HS-27A (cell line): ENCODE data around the gene SFTA2.

Experiments used
- DNase-seq: peaks from one replicate; pipeline ENCODE4 v3.0.0-alpha.2; 2012; ENCODE audit warnings: low read depth, missing footprints

The SFTA2 gene

DNA sequence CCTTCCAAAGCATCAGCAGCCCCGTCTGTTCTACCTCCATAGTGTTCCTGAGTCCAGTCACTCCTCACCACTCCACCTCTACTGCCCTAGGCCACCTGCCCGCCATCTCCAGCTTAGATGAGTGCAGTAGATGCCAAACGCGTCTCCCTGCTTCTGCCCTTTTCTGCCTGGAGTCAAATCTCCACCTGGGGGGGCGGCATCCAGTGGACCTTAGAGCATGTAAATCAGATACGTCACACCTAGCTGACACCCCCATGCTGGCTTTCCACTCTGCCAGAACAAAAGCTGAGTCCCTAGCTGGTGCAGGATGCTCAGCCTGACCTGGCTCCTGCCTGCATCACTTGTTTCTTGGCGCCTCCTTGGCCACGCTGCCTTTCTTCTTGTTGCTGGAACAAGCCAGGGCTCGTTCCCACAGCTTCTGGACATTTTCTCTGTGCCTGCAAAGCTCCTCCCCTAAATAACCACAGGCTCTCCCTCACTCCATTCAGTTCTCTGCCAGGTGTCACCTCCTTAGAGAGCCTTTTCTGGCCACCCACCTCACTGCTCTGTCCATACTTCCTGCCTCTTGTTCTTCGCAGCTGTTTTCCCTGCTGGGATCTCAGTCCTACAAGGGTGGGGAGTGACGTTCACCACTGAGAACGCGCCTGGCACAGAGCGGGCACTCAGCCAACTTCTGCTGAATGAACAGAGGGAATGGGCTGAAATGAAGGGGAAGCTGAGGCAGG, 41.9 kb downstream of the SFTA2 start:
- DNase-seq = no peak

DNA sequence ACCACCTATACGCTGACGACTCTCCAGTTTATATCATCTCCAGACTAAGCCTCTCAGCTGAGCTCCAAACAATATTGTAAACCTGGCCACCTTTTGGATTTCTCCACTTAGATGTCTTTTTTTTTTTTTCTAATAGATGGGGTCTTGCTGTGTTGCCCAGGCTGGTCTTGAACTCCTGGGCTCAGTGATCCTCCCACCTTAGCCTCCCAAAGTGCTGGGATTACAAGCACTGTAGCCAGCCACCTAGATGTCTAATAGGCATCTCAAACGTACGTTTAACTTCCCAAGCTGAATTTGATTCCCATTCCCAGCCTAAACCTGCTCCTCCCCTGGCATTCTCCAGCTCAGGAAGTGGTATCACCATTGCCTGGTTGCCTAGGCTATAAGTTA, 42.5 kb downstream of the SFTA2 start:
- DNase-seq = no peak

DNA sequence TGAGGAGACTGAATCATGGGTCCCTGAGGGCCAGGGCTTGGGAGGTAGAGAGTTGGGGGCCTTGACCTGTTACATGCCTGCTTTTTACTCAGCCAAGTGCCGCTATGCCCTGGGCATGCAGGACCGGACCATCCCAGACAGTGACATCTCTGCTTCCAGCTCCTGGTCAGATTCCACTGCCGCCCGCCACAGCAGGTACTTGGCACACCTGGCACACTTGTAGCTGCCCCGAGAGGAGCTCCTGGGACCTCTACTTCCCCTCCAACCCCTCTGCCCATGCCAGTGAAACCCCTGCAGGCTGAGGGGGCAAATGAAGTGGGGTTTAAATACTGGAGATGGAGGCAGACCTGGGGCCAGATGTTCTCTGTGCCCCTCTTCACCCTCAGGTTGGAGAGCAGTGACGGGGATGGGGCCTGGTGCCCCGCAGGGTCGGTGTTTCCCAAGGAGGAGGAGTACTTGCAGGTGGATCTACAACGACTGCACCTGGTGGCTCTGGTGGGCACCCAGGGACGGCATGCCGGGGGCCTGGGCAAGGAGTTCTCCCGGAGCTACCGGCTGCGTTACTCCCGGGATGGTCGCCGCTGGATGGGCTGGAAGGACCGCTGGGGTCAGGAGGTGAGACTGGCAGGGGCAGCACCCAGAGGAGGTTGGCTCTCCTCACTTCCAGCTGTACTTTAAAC, 43.0 kb downstream of the SFTA2 start:
- no peak for DNase-seq

DNA sequence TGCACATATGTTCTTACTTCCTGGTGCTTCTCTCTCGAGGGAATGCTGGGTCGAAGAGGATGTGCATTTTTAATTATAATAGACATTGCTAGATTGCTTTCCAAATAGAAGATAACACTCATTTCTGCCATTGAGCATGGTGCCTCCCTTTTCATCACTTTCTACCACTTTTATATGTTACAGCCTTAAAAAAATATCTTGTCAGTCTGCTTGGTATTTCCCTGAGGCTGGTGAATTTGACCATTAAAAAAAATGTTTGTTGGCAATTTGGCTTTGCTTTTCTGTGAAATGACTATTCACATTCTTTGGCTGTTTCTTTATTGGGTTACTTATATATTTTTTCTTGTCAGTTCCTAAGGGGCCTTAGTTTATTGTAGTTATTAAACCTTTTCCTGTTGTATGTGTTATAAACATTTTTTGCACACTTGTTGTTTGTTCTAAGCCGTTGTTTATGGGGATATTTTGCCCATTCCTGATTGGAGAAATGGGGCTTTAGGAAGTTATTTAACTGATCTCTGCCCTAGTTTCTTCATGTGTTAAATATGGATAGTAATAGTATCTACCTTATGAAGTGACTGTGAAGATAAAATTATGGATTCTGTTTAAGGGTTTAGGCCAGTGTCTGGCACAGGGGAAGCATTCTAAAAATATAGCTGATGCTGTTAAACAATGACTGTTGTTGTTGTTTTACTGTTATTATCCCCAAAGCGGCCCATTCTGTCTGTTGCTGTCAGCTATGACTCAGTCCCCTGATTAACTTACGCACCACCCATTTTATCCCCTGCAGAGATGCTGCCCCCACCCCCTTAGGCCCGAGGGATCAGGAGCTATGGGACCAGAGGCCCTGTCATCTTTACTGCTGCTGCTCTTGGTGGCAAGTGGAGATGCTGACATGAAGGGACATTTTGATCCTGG, 43.8 kb downstream of the SFTA2 start:
- no peak for DNase-seq

DNA sequence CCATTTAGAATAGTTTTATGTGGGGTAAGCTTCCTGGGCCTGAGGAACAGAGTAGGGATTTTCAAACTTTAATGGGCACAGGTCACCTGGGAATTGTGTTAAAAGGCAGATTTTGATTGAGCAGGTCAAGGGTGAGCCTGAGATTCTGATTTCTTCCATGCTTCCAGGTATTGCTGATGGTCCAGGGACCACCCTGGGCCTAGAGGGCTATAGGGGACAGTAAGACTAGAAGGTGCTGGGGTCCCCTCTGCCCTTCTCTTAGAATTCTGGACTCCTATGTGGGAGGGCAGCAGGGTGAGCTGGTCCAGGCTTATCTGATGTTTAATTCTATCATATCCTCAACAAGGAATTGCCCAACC, 45.1 kb downstream of the SFTA2 start:
- no peak for DNase-seq

DNA sequence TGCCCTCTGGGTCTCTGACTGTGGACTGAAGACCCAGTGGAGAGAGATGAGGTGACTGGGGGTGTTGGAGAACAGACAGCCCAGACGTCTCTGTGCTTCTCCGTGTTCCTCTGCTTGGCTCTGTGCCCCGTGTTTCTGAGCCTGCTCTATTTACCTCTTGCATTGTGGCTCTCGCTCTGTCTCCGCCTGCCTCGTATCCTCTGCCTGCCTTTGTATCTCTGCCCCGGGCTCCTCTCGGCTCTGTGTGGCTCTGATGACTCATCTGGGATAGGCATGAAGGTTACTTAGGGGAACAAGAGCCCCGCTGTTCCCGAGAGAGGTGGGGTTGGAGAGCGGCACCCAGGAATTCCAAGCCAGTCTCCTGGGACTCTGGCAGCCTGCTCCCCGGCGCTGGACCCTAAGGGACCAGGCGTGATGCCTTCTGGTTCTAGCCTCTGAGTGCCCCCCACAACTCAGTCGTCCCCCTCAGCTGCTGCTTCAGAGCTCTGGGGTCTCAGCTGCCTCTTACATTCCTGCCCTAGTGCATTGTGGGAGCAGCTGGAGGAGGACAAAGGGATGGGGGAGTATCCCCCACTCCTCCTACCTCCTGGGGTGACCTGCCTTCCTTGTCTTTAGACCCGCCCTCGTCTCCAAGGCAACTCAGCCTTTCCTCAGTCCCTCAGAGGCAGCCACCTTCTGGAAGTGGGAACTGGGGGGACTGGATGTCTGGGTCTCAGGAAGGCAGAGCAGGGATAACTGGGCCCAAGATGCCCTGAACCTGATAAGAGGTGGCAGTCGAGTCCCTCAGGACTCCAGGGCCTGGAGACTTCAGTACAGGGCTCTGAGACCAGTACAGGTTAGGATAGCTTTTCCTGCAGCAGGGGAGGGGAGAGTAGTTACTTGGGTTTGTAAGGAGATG, 45.7 kb downstream of the SFTA2 start:
- peak; percentile 51 for DNase-seq

DNA sequence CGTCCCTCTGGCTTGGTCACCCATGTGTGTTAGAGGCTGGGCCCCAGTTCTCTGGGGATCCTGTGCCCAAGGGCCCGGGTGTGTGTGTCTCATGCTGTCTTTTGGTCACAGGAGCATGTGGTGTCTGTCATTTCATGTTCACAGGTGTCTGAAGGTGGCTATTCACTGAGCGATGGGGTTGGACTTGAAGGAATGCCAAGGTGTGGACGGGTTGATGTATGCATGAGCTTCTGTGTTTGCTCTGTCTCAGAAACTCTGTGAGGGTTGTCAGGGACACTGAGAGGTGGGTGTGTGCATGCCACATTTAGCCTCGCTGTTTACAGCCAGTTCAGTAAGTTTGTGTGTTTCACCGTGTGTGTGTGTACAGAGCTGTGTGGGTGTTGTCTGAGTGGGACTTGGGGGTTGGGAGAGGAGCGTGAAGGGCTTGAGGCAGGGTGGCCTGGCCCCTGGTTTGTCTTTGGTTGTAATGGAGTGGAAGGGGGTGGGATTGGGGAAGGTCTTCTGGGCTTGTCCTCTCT, 46.4 kb downstream of the SFTA2 start:
- no peak for DNase-seq

DNA sequence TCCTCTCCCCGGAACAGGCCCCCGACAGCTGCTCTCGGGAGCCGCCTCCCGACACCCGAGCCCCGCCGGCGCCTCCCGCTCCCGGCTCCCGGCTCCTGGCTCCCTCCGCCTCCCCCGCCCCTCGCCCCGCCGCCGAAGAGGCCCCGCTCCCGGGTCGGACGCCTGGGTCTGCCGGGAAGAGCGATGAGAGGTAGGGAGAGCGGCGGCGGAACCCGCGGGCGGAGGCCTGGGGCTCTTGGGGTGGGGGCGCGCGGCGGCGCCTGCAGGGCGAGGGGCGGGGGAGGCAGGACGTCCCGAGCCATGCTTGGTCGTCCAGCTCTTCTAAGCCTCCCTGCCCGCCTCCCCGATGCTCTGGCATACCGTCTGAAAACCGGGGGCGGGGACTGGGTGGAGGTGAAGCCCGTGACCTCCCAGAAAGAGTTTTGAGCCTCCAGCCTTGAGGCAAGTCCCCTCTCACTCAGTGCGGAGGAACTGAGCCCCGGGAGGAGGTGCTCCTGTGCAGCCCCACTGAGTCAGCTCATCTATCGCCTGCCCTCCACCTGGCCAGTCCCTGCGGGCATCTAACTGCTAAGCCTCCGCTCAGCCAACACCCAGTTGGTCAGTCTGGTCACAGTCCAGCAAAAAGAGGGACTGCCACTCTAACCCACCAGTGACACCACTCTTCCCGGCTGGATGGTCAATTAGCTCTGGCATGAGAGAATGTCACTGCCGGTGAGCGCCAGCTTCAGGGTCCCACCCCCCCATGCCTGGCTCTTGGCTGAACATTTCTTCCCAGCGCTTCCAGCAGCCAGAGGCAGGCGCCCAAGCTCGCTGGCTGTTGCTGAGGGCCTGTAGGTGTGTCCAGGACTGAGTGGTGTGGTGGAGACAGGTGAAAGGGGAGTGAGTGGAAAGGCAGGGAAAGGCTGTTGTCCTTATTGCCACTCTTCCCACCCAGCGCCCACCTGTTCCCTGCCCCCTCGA, 47.2 kb downstream of the SFTA2 start:
- DNase-seq = no peak

DNA sequence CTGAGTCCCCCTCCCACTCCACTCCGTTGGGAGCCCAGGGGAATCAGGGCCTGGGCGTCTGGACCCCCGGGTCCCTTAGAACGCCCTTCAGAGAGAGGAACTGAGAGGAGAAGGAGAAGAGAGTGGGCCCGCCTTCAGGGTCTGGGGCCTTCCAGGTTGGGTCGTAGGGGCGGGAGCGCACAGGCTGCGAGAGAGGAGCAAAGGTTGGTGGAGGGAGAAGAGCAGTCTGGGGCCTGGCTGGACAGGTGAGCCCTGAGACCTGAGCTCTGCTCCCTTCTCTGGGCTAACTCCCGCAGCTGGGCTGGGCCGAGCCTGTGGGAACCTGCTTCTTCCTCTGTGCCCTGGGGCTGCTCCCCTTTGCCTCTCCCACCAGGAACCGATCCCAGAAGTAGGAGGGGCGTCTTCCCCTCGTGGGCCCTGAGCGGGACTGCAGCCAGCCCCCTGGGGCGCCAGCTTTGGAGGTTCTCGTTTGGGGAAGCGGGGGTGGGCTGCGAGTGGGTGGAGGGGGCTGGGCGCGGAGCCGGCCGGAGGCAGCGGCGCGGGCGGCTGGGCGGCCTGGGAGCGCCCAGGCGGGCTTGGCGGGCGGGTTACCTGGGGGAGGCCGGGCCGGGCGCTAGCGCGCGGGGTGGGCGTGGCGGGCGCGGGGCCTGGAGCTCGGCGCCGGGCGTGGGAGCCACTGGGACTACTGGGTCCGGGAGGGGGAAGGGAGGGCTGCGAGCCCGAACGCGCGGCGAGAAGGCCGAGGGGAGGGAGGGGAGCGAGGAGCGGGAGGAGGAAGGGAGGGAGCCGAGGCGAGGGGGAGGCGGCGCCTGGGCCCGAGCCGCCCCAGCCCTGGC, 48.1 kb downstream of the SFTA2 start, which contains the start of gene DDR1:
DDR1 (plus strand) TSS at position 835 of the 836 bp plus-strand sequence. CDS start 4,211 bp downstream, outside the sequence.
- no peak for DNase-seq

DNA sequence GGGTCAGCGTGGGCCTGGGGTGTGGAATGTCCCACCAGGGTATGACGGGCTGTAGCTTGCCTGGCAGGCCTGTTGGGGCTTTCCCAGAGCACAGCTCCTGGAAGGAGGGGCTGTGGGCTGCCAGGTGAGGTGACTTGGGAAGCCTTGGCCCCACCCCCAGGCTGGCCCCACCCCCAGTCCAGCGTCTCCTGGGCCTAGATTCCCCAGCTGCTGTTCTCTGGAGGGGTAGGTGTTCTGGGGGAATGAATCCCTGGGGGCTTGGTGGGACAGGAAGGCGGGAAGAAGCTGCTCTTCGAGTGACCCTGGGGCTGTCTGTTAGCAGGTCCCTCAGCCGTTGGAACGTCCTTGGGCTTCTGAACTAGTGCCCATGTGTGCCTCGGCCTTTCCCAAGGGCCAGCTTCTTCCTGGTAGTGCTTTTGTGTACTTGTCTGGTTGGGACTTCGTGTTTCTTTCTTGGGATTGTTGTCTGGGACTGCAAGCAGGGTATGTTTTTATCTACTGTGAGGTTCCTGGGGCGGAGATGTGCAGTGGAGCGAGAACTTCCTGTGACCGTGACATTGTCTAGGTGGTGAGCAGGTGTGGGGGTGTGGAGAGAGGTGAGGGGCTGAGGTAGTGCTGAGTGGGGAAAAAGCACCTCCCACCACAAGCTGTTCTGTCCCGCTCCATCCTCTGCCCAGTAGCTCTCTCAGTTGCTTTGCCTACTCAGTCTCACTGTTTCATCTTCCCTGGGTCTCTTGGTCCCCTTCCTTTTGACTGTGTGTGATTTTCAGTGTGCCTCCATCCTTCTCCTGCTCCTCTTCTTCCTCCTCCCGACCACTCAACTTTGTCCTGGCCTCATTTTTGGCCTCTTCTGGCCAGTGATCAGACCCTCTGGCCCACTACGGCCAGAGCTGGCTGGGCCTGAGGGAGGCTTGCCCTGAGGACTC, 48.9 kb downstream of the SFTA2 start:
- DNase-seq = no peak

DNA sequence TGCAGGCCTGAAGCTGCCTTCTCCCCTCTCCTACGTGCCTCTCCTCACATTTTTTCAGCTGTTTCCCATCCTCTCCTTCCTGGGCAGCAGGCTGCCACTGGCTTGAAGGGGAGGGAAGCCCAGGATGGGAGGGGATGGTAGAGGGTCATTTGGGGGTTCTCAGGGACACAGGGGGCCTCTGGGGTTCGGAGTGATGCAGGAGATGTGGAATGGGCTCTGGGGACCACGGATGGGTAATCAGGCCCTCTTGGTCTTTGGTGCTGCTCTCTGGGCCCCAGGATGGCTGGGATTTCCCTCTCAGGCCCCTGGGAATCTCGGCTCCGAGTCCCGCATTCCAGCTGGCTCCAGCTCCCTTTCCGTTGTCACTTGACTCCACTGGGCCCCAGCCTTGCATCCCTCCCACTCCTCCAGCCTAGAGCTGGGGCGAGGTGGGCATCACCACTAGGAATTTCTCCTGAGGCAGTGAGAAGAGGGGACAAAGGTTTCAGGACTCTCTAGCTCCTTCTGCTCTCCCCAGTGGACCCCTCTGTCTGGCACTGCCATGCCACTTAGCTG, 49.7 kb downstream of the SFTA2 start:
- DNase-seq = no peak

DNA sequence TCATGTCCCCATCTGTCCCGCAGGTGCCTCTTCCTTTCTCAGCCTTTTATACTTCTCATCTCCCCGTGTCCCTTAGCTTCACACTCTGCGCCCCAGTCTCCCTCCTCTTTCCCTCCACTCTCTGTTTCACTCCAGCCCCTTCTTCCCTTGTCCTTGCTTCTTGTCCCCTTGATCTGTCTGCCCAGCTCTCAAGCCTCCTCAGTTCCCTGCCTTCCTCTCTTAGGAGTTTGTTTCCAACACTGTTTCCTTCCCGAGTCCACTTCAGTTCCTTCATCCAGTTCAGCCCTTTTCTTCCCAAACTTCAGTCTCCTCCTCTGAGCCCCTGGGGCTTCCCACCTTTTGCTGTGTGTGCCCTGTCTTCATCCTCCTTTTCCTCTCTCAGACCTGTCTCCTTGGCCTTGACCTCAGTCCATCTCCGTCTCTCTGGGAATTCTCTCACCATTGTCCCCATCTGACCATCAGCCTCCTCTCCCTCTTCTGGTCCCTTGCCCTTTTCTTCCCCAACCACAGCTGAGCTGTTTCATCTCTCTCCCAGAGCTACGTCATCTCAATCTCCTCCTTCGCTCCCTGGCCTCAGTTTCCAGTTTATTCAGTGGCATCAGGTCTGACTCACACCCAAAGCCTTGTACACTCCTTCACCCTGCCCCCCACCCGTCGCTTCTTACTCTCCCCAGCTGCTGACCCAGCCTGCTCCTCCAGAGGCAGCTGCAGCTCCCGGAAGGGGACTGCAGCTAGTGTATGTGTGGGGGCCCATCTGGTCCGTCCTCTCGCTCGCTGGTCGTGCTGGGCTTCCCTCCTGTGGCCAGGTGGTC, 50.4 kb downstream of the SFTA2 start:
- DNase-seq = no peak
